HL-60/S4 treated with phorbol 12-myristate 13-acetate at 8.2 ng/mL for 4 days and 3 days (cell line): ENCODE results near the gene TMEM207.
"Not testable (repeated sequence)": the region's sequence is repeated elsewhere in the genome, so short reads cannot be mapped to it uniquely, and the experiment has no call there.

Source experiments
- in situ Hi-C: fragments of 300-500 bp; cut with MboI; formaldehyde crosslinking; loops from 2 replicates; pipeline ENCODE4 v1.15.0; 2022; ENCODE audit warnings: low sequenced_read_pairs

Gene TMEM207

DNA sequence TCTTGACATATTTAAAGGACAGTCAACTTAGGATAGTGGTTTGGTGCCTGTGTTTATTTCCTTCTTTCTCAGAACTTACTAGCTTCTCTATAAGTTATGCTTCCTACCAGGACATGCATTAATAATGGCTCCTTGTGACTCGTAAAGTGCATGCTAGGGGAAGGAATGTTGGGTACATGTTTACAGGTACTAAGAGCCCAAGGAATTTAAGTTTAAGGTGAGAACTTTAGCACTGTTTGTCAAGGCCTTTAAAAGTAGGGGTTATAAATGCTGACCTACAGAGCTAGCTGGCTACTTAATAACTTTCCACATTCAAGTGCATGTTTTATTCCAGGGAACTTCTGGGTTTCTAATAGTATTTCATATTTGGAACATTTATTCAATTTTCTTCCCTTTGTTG is at the start of gene TMEM207:
Gene TMEM207, minus strand, starts transcription at position 101 of the 400 bp plus-strand sequence. Its CDS starts 92 bp downstream, at position 9.
- in situ Hi-C loops = no loop called here

DNA sequence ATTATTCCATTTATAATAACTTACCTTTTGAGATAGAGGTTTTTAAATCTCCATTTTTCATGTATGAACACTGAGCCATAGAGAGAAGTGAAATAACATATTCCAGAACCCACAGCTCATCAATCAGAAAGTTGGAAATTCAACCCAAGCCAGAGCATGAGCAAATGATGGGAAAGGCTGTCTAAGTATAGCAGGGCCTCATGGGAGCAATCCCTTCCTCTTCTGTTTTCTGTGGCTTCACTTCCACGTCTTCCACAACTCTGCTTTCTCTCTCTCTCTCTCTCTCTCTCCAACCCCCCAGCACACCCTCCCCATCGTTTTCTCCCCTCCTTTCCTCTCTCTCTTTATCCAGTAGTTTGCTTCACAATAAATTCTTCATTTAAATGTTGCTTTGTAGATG is 49.4 kb upstream of the TMEM207 start:
- in situ Hi-C loops = no loop called here

DNA sequence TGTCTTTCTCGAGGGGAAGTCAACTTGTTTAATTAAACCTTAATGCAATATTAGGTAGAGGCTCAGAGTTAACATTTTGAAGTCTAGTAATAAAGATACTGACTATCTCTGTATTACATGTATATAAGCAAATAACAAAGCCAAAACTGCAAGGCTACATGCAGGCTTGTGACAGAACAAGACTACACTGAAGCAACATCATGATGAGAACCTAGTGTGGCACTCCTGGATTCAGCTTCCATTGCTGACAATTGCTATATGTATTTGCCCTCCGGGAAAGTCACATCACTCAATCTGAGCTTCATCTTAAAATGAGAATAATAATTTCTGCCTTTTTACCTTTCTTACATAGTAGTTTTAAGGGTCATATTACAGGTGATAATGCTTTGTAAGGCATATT is 48.6 kb upstream of the TMEM207 start:
- in situ Hi-C loops = no loop called here

- in situ Hi-C loops = no loop called here
Observed at GRCh38 chr3:190497811-190498210, 48.1 kb upstream of the TMEM207 start.

- in situ Hi-C loops = no loop called here
Observed at GRCh38 chr3:190496859-190497258, 47.2 kb upstream of the TMEM207 start.

- in situ Hi-C loops = no loop called here
Observed at GRCh38 chr3:190495796-190496195, 46.1 kb upstream of the TMEM207 start.

- in situ Hi-C loops = no loop called here
Observed at GRCh38 chr3:190495354-190495753, 45.7 kb upstream of the TMEM207 start.

DNA sequence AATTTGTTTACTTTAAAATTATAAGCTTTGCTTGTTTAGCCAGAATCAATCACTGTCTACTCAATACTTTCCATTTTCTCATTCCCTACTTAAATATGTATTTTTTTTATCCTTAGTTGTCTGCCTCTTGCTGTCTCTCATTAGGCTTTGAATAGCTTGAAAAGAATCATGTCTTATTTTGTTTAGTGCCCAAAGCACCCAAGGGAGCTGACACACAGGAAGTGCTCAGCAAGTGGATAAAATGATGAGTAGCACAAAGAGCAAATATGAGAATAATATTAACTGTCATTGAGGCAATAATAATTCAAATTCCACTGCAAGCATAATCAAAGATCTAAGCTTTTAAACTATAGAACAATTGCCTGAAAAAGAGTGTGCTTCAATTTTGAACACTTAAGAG is 45.2 kb upstream of the TMEM207 start:
- in situ Hi-C loops = no loop called here

GRCh38 chr3:190492966-190493365 is 43.3 kb upstream of the TMEM207 start:
- in situ Hi-C loops = no loop called here

- in situ Hi-C loops = no loop called here
Observed at GRCh38 chr3:190492129-190492528, 42.4 kb upstream of the TMEM207 start.

DNA sequence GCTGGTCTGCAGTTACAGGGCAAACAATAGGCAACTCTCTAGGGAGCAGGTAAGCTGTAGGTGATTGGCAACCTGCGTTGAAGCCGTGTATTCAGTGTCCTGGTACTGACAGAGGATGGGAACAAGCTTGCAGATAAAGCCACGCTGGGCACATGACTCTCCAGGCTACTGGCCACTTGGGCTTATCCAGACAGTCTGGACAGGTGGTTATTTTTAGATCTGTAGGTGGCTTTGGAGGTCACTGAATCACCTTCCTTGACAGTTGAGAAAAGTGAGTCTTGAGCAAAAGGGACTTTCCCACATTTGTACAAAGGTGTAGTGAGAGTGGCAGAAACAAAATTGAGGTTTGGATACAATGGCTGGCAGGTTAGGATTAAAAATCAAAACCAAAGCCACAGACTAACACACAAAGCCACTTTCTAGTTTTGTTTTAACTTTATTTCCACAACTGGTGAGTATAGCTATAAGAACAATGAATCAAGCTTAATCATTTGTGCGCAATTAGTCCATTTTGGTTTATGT is 41.9 kb upstream of the TMEM207 start:
- in situ Hi-C loops = no loop called here

DNA sequence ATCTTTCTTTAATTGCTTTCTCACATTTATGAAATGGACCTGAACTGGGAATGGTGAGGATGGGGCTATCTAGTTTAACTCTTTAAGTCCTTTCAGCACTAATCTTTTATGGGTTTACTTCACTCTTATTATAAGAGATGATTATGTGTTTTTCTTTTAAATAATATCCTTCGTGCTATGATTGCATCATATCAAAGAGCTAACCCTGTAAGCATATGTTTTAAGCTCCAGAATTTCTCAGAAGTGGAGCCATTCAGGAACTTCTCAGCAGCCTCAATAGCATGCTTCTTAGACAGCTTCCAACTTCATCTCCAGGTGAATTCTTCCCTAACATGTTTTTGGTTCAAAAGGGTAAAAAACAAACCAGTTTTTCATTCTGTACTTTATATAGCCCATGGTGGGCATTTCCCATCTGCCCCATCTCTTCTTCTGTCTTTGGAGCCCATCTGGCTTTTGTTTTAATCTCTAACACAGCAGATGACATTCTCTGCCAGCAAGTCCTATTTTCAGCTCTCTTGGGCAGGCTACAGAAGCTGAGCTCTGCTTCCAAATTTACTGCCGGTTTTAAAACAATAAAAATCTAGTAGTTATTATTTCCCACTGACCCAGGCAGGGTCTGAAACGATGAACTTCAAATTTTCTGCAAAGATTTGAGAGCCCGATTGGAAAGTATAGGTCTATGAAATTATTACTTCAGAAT is 37.4 kb upstream of the TMEM207 start:
- in situ Hi-C loops = no loop called here

- in situ Hi-C loops = no loop called here
Observed at GRCh38 chr3:190486533-190486864, 36.8 kb upstream of the TMEM207 start.

DNA sequence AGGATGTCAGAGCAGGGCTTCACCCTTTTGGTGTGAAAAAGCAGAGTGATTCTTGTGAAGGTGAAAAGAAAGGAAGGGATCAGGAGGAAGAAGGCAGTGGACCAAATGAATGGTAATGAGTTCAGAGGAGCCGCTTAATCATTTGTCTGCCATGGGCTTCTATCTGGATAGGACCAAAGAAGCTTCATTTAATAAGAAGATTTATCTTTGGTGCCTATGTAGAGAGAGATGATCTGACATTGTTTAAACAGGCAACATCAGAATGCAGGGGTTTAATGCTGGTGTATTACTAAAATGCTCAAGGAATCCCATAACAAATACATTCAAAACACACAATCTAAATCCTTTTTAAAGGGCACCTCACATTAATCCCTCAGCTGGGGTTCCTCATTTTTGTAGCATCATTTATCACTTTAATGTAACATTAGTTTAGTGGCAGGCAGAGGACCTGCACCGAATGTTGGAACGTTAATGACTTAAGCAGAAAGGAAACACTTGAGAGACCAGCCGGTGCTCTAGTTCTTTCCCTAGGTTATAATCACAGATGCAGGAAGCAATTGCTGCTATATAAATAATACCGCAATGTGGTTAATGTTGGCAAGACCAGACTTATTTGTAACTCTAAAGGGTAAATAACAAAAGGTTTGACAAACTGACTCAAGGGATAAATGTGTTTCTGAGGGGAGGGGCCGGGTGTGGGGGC is 36.3 kb upstream of the TMEM207 start:
- in situ Hi-C loops = no loop called here

GRCh38 chr3:190481779-190482178 is 32.1 kb upstream of the TMEM207 start:
- in situ Hi-C loops = no loop called here

DNA sequence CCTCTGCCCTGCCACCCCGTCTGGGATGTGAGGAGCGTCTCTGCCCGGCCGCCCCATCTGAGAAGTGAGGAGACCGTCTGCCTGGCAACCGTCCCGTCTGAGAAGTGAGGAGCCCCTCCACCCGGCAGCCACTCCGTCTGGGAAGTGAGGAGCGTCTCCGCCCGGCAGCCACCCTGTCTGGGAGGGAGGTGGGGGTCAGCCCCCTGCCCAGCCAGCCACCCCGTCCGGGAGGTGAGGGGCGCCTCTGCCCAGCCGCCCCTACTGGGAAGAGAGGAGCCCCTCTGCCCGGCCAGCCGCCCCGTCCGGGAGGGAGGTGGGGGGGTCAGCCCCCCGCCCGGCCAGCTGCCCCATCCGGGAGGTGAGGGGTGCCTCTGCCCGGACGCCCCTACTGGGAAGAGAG is 23.6 kb upstream of the TMEM207 start:
- in situ Hi-C loops = not testable (repeated sequence)

GRCh38 chr3:190467922-190468321 is 18.2 kb upstream of the TMEM207 start:
- in situ Hi-C loops = no loop called here

- in situ Hi-C loops = no loop called here
Observed at GRCh38 chr3:190458040-190458439, 8.3 kb upstream of the TMEM207 start.

DNA sequence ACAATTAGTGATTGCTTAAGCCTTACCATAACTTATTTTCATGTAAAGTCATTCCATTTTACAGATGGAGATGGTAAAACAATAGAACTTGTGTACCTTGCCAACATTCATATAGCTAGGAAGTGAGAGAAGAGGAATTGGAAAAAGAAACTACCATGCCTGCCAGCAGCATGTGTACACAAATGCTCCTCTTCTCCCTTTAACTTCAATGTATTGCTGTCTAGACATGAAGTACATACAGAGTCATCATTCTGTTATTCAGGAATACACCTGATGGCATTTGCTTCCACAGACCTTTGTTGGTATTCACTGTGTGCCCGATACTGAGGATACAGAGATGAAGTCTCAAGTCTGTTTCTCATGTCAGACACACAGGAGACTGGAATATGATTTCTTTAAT is 7.1 kb upstream of the TMEM207 start:
- in situ Hi-C loops = no loop called here

DNA sequence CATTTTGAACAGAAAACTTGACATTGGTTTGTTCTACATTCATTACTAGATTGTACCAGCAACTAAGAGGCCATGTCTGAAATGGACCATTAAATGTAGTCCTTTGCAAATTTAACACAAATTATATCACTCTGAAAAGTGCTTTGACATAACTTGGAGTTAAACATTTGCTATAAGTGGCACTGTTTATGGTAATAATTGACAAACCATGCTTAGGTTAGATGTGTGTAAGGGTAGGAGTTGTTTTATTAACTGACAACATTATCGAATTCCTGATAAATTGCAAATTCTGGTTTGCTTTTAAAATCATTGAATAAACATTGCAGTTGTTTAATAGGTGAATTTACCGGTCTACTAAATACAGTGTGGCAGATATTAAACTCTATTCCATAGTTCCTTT is 6.1 kb upstream of the TMEM207 start:
- in situ Hi-C loops = no loop called here

- in situ Hi-C loops = no loop called here
Observed at GRCh38 chr3:190448256-190448655, 1.4 kb downstream of the TMEM207 start.

DNA sequence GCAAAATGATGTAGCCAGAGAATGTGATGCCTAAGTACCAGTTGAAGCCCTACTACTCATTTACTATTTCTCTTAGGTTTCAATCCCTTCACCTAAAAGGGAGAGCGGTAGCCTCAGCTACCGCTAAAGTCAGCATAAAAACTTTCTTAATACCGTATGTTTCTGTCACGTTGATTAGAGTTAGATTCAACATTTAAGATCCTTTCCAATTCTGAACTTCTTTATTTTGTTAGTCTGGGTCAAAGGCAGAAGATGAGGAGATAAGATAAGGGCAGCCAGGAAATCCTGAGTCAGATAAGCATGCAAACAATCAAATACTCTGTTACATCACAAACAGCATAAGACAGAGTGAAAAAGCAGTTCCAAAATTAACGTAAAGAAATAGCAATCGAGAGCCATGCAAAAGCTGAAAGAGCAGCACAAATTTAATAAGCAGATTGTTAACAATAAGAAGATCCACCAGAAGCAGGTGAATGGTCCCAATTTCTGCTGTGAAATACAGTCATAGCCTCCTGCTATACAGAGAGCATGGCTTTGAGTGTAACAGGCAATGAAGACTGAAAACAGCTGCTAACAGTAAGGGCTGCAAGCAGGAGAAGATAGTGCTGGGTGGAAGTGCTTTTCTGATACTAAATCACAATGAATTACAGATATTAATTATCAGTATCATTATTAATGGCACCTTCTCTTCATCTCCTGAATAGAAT is 3.0 kb downstream of the TMEM207 start:
- in situ Hi-C loops = no loop called here
